ENCODE measurements around the gene RXFP4.
"Not testable (repeated sequence)": the region's sequence is repeated elsewhere in the genome, so short reads cannot be mapped to it uniquely, and the experiment has no call there.

RXFP4 gene

GRCh38 chr1:155978325-155978972 lies 37.0 kb downstream of the RXFP4 start, which contains the start of gene ARHGEF2:
Gene ARHGEF2, minus strand, starts transcription at chr1:155978547. Its CDS starts 120 bp downstream, at chr1:155978427.
- peak; percentile 69 to 76 (median 76) for DNase-seq (ENCODE audit: low read depth in 3 of 3)

- DNase-seq (ENCODE audit: low read depth in 3 of 3), result no peak
Observed at GRCh38 chr1:155978973-155979429, 37.6 kb downstream of the RXFP4 start.

- no peak for DNase-seq (ENCODE audit: low read depth in 3 of 3)
Observed at GRCh38 chr1:155979597-155980343, 38.3 kb downstream of the RXFP4 start.

- no peak for DNase-seq (ENCODE audit: low read depth in 3 of 3)
Observed at GRCh38 chr1:155981266-155982088, 40.0 kb downstream of the RXFP4 start.

- DNase-seq (ENCODE audit: low read depth in 3 of 3), result no peak
Observed at GRCh38 chr1:155982106-155982505, 40.7 kb downstream of the RXFP4 start.

GRCh38 chr1:155983191-155984024 lies 42.0 kb downstream of the RXFP4 start:
- no peak for DNase-seq (ENCODE audit: low read depth in 3 of 3)

- no peak for DNase-seq (ENCODE audit: low read depth in 3 of 3)
Observed at GRCh38 chr1:155984341-155984740, 42.9 kb downstream of the RXFP4 start.

GRCh38 chr1:155984903-155985645 lies 43.6 kb downstream of the RXFP4 start:
- not testable (repeated sequence) for DNase-seq (ENCODE audit: low read depth in 3 of 3)

GRCh38 chr1:155989242-155990004 lies 48.0 kb downstream of the RXFP4 start:
- peak; percentile 53 to 65 (median 64) for DNase-seq (ENCODE audit: low read depth in 3 of 3)

GRCh38 chr1:155990005-155990739 lies 48.7 kb downstream of the RXFP4 start:
- DNase-seq (ENCODE audit: low read depth in 3 of 3), result no peak
